ENCODE data around the gene CRTC2.

The CRTC2 gene

DNA sequence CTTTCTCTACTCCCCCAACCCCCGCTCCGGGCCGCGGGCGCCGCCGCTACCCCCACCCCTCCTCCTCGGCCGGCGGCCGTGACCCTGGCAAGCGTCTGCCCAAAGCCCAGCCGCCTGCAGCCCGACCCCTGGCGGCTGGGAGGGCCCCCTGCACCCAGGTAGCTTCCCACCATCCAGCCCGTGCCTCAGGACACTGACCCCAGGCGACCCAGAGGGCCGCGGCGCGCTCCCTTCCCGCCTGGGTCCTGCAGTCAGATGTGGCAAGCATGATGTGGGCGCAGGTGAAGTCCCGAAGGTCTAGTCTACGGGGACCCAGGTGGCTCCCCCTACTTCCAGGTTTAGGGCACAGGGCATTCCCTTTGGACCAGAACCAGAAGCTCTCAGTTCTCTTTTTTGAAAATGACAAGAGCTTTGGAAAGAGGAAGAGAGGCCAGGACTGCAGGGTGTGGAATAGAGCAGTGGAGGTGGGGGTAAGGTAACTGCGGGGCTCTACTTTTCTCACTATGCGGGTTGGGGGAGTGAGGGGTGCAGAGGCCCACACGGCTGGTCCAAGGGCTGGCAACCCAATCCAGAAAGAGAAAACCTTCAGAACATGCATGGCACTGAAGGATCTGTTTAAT, 11.7 kb downstream of the CRTC2 start, which contains the start of gene DENND4B:
Gene DENND4B (minus strand): TSS at position 97 of the 620 bp plus-strand sequence. CDS start 2,344 bp downstream, outside the sequence.
- peak; percentile 59 for DNase-seq (ENCODE audit: low read depth)

DNA sequence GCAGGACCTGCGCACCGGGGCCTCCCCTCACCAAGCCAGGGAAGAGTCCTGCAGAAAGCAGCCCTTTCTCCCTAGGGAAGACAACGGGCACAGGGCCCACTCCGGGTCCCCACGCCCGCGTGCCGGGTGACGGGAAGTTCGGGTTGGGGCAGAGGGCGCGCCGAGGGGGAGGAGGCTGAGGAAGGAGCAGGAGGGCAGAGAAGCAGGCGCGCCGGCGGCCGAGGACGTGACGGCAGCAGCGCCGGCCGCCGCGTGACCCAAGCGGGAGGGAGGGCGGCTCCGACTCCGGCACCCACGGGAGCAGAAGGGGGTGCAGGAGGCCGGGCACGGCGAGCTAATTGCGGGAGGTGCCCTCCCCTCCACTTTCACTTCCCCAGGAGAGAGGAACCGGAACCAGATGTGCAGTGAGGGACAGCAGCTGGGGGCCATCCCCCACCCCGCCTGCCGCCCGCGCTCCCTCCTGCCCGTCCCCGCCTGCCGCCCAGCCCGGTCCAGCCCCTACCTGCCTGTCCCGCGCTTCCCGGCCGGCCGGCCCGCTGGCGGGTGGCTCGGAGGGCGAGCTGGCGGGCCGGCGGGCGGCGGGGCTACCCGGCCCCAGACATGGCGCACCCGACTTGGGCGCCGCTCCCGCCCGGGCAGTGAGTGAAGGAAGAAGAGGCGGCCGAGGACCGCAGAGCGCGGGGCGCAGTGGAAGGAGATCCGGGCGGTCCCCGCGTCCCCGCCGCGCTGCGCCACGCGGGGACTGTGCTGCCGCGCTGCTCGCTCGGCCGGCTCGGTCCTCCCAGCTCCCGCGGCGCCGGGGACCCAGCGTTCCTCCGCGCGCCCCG, 12.4 kb downstream of the CRTC2 start:
- peak; percentile 56 for DNase-seq (ENCODE audit: low read depth)

DNA sequence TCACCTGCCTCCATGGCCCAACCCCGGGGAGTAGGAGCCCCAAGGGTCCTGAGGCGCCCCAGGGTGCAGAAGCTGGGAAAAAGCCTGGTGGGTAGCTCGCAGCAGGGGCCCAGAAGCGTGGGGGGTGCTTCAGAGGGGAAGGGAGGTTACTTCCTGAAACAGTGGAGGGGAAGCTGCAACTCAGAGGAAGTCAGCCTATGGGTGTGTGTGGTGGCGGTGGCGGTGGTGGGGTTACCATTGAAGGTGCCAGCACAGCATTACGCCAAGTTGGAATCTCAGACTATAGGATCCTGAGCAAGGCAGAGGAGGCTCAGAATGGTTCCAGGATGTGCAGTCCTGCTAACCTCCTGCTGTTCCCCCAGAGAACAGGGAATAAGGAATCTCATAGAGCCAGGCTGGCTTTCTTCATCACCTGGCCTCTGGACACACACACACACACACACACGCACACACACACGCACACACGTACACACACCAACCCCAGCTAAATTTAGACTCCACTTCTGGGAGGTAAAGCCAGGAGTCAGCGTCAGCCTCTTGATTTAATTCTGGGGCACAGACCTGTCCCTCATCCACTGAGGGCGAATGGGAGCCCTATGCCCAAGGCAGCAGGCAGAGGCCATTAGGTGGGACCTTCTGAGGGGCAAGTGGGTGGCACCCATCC, 13.1 kb downstream of the CRTC2 start:
- DNase-seq (ENCODE audit: low read depth), result no peak

DNA sequence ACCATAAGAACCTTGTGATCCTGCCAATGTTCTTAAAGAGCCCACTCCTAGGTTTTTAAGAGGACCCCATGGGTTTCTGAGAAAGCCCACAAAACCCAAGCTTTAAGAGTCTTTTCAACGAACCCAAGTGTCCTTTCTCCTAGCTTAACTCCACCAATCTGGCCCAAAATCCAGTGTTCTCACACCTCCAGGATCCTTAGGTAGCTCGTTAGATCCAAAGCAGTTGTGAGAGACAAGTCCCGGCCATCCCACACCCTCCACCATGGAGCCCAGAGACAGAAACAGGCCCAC, 13.6 kb downstream of the CRTC2 start:
- no peak for DNase-seq (ENCODE audit: low read depth)

DNA sequence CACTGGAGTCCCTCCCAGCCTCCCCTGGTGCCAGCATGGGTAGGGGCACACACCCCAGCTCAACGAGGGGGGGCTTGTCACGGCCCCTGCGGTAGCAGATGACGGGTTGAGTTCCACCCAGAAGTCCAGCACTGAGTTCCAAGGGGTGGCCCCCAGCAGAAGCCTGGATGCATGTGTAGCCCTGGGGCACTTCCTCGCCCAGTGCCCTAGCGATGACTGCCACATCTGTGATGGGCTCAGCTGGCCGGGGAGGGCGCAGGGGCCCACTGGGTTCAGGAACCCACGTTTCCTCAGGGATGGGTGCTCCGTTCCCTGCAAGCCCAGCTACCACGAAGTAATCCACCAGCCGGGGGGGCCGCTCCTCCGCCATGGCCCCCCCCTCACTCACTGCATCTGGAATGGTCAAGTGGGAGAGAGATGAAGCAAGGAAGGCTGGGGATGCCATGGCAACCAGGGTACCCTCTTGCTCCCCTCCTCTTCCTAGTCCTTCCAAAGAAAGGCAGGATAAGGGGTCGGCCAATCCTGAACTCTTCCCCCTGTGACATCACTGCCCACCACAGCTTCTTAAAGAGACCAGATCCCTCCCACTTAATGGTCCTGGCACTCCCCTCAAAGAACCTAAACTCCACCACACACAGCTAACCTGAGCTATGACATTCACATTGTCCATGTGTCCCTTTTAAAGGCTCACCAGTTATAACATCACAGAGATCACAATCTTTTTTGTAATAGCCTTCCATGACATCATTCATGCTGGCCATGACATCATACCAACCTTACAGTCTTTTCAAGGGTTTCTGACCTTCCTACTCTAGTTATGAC, 14.2 kb downstream of the CRTC2 start:
- no peak for DNase-seq (ENCODE audit: low read depth)

DNA sequence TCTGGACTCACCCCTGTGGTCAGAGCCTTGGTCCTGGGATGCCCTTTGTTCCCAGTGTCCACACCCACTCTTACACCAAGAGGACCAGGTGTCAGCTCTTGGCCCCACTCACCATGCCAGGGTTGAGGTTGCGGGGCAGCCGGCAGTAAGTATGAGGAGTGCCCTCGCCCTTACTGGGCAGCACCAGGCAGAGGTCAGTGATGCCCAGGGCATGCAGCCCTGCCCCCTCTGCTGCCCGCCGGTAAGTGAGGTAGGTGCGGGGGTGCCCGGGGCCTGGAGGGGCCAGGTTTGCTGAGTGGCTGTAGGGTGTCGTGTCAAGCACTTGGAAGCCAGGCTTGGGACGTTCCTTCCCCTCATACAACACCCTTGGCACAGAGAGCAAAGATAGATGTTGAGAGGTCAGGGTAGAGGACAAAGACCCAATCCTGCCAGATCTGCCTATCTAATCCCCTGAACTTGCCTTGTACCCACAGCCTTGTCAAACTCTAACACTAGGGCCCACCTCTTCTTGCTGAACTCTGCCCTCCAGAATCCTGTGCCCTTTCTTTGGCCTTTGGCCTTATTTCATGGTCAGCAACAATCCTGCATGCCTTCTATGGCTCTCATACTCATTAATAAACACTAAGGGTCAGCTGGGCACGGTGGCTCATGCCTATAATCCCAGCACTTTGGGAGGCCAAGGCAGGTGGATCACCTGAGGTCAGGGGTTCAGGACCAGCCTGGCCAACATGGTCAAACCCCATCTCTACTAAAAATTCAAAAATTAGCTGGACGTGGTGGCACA, 15.5 kb downstream of the CRTC2 start:
- no peak for DNase-seq (ENCODE audit: low read depth)

DNA sequence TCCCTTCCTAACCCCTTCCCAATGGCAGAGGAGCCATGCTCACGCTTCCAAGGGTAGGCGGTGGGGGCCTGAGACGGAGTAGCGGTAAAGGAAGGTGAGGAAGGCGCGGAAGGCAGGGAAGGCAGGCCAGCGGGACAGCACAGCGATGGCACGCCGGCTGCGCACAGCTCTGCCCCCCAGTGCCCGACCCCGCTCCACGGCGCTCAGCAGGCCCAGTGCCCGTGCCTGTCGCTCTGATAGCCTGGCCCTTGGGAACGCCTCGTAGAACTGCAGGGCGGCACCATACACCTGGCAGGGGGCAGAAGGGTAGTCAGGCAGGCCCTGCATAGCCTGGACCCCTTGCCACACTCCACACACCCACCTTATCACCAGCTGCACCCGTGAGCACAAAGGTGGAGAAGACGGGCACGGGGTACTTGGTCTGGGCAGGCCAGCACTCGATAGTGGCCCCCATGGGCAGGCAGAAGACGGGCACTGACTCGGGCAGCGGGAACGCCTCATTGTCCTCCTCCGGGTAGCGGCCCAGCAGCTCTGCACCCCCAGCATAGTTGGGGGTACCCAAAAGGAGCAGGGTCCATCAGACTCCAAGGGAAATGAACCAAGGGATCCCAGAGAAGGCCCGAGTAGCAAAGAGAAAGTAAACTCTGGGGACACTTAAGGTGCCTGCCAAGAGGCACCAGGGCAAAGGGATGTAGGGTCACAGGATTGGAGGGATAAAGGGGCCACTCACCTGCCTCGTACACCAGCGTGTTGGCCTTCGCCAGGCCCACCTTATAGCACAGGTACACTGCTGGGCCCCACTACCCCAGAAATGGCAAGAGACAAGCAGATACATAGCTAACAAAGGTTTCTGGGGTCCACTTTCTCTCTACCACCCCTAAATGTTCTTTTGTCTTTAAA, 16.3 kb downstream of the CRTC2 start:
- DNase-seq (ENCODE audit: low read depth), result no peak

DNA sequence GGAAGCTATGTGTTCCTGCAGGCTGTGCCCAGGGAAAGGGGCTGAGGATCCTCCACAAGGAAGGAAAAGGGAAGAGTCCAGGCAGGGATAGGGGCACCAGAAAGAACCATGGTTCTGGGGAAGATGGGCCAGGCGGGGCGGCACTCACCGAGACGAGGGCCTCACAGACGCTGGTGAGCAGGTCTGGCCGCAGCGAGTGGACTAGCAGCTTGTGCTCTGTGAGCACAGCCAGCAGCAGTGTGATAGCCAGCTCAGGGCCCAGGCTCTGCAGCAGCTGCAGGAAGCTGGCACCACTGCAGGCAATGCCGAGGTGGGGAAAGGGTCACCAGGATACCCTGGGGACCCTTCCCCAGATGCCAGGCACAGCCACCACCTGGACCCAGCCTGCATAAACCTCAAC, 17.7 kb downstream of the CRTC2 start:
- DNase-seq (ENCODE audit: low read depth), result no peak

DNA sequence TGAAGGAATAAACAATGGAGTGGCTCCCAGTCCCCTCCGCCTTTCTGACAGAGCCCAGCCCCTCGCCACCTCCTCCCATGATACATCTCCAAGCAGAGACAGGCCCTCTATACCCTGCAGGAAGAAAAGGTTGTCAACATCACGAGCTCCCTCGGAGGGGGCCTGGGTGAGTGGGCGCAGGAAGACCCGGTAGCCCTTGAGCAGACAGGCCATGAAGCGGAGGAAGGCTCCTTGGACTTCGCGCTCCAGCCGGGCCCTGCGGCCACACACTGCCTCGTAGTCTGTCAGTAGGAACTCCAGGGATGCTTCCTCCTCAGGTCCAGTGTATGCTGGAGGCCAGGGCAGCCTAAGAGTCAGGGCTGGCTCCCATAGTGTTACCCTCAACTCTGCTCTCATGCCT, 18.9 kb downstream of the CRTC2 start:
- no peak for DNase-seq (ENCODE audit: low read depth)

DNA sequence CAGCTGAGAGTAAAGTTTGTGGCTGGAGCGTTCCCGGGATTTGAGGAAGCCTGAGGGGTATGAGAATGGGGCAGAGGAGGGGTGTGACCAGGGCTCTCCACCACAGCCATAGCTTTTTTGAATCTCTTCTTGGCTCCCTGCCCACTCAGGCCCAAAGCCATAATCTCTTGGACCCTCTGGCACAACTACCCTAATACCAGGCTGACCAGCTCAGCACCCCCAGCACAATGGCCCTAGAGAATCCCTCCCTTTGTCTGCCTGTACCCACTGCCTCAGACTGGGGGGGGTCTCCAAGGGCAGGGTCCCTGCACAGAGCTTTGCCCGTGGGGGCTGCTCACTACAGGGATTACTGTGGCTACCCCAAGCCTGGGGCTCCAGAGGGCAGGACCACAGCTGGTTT, 19.4 kb downstream of the CRTC2 start:
- DNase-seq (ENCODE audit: low read depth), result no peak

DNA sequence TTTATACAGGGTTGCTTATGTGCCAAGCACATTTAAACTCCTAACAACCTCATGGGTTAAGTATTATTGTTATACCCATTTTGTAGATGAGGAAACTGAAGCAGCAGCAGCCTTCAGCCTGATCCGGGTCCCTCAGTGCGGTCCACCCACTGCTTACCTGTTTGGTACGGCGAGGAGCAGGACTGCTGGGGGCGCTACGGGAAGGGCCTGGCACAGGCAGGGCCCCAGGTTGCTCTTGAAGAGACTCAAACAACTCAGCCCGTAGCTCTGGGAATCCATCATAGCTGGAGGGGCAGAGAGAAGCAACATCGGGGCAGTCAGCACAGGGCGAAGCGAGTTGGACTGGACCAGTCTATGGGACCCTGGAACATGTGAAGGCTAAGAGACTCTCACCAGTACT, 21.1 kb downstream of the CRTC2 start:
- no peak for DNase-seq (ENCODE audit: low read depth)

DNA sequence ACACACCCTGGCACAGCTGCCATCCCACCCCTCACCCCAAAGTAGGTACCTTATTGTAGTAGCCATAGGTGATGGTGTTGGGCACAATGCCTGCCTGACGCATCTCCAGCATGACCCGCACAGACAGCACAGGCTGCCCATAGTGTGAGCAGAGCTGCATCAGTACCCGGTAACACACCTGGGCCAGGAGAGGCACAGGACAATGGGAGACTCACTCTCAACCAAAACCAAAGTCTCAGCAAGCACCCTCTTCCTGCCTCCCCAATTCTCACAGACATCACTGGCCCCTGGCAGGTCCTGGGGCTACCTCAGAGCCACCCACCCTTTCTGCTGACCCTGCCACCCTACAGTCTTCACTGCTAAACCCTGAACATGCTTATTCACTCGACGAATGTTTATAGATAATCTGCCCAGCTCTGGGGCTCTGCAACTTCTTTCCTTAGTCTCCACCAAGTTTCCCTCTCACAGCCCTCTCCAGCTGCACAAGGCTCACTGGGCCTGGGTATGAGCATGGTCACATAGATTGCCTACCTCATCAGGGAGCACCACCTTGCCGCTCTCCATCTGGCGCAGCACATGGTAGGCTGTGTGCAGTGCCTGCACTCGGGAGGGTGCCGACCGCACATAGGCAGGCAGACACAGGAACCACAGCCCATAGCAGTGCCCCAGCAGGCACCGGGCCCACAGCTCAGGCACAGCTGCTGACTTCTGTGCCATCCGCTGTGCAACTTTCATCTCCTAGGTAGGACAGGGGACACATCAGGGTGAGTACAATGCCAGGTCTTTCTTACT, 22.2 kb downstream of the CRTC2 start:
- DNase-seq (ENCODE audit: low read depth), result no peak

DNA sequence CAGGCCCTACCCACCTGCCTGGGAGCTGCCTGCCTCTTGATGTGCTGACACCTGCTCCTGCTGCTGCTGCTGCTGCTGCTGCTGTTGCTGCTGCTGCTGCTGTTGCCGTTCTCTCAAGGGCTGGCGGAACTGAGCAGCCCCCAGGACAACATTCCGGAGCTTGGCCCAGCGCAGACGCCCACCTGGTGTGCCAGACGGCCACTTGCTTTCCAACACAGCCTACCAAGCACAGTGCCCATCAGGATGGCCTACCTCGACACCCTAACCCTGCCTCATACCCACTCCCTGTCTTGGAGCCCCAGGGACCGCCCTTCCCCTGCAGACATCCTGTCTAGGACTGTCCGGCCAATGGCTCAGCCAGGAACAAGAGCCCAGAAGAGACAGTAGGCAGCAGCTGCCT, 23.7 kb downstream of the CRTC2 start:
- DNase-seq (ENCODE audit: low read depth), result no peak

DNA sequence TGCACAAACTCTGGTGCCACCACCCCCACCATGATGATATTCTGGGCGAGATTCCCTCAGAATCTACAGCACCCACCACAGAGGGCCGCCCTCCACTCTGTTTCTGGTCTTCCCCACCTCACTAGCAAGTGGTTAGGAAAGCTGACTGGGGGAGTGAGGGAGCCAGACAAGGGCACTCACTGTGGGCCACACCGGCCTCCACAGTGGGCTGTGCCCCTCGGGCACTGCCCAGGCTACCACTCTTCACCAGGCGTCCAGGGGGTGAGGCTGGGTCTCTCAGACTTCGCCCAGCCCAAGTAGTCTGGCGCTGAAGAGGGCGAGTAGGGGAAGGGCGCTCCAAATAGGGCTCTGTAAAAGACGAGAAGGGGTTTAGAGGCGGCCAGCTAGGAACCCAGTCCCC, 24.5 kb downstream of the CRTC2 start:
- no peak for DNase-seq (ENCODE audit: low read depth)

DNA sequence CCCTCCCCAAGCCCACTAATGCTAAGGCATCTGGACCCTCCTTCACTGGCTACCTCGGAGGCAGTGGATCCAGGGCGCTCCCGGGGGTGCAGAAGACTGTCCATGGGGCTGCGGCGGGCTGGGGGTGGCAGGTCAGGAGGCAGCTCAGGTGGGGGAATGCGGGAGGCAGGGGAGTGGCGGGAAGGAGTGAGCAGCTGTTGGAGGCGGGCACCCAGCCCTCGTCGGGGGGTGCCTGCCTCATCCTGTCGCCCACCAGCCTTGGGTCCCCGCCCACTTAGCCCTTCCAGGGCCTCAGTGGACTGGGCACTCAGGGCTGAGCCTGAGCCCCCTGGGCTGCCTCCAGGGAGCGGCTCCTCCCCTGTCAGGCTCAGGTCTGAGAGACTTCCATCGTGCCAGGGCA, 25.0 kb downstream of the CRTC2 start:
- DNase-seq (ENCODE audit: low read depth), result no peak

DNA sequence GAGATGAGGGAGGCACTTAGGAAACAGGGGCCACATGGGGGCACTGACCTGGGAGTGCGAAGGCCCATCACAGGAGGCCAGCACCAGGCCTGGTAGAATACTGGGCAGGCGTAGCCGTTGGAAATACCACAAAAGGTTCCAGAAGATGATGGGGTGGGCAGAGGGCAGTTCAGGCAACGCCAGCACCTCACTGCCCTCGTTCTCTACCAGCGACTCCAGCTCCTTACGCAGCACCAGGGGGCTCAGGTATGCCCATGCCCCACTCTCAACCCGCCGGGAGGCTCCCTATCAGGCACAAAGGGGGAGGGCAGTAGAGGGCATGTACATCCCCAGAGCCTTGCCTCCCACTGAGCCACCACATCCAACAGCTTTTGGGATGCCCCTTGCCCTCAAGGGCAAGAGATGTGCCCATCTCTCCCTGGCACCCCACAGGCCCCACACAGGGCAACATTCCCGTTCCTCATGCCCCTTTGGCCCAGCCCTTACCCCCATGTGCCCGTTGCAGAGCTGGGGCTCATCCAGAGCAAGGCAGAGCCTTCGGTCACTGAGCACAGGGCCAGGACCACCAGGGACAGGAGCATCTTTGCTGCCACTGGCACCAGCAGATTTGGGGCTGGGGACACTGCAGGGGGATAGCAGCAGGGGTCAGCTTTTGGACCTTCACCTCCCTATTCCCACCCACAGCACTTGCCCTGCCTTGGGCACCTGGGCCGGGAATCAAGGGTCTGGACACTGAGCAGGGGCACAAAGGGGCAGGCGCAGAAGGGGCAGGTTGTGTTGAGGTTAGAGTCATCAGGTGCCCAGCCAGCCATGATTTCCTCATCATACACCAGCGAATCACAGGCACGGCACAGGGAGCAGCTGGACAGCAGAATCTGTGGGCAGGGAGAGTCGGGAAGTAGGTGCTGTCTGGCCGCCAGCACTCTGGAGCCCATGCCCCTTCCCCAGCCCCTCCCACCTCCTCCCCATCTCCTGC, 26.0 kb downstream of the CRTC2 start:
- DNase-seq (ENCODE audit: low read depth), result no peak

DNA sequence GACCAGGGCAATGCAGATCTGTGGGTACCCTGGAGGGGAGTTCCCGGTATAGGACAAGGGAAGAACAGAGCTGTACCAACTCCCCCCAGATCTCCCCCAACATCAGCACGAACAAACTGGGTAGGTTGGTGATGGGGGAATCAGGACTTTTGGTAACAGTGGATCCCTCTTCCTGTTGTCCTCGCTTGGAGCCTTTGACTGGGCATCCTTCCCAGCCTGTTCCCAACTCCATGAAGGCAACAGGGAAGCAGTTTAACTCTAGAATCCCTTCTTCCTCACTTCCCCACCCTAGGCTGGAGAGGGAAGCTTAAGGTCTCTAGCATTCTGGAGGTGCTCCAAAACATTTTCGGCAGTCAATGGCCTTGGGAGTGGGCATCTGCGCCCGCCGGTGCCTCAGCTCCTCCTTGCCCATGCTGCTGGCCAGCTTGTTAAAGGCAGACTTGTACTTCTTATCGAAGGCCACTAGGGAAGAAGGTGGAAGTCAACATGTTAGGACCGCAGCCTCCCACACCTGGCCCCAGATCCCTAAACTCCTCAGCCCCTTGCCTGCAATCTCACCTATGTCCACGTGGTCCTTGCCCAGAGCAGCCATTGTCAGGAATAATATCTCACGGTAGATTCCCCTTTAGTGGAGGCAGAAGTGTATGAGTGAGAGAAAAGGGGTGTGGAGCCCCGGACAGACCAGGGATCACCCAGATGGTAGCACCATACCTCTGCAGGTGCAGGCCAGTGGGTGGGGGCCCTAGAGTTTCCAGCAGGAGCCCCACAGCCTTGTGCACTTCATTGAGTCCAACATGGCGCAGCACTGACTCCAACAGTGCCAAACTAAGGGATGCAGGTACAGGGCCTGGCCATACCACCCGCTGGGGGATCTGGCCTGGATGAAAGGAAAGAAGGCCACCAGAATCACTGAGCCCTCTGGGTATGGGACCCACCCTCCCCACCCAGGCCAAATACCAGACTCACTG, 28.1 kb downstream of the CRTC2 start:
- DNase-seq (ENCODE audit: low read depth), result no peak

Measured in stromal cell of bone marrow (primary cell).